Activated CD8-positive, alpha-beta T cell treated with anti-CD3 and anti-CD28 coated beads for 36 hours (primary cell): ENCODE measurements around the gene TK2. TPM values are rescaled to one million over a fixed set of nuclear protein-coding genes. Genes with fewer than 3 reads are reported as not detected.
"Not testable (repeated sequence)": the region's sequence is repeated elsewhere in the genome, so short reads cannot be mapped to it uniquely, and the experiment has no call there.

ENCODE experiments used
- ATAC-seq: fragments of 200-7000 bp; cut with Tn5 transposase; one replicate; pipeline ENCODE4 v1.10.0; 2021; ENCODE audit warnings: mild to moderate bottlenecking, moderate library complexity
- CTCF ChIA-PET: fragments of 350-600 bp; sonication (Branson Sonifier 250); formaldehyde crosslinking; loops from one replicate; lab custom pipeline; 2021; ENCODE audit warnings: antibody characterized with exemption; lab: Charles Lee
- POLR2A ChIA-PET: fragments of 350-600 bp; sonication (Branson Sonifier 250); formaldehyde crosslinking; loops from one replicate; lab custom pipeline; 2021; ENCODE audit warnings: antibody characterized with exemption; lab: Charles Lee
- DNase-seq: peaks from one replicate; pipeline ENCODE4 v3.0.0-alpha.2; 2020
- H3K27ac Mint-ChIP-seq: one replicate; pipeline ENCODE4 v1.8.0; 2021; ENCODE audit warnings: mild to moderate bottlenecking, mixed read lengths
- H3K27me3 Mint-ChIP-seq: one replicate; pipeline ENCODE4 v1.8.0; 2021; ENCODE audit warnings: mixed read lengths
- H3K36me3 Mint-ChIP-seq: one replicate; pipeline ENCODE4 v1.8.0; 2021; ENCODE audit warnings: low read depth, mixed read lengths
- H3K4me1 Mint-ChIP-seq: one replicate; pipeline ENCODE4 v1.8.0; 2021; ENCODE audit warnings: low read depth, mixed read lengths
- H3K4me3 Mint-ChIP-seq: one replicate; pipeline ENCODE4 v1.8.0; 2021; ENCODE audit warnings: mild to moderate bottlenecking, moderate library complexity, mixed read lengths
- H3K9me3 Mint-ChIP-seq: one replicate; pipeline ENCODE4 v1.8.0; 2021; ENCODE audit warnings: mixed read lengths
- intact Hi-C: fragments of 100-400 bp; cut with micrococcal nuclease; formaldehyde crosslinking; loops from one replicate; pipeline ENCODE4 v1.10.0; 2022
- total RNA-seq, 2 experiments: library from RNA; stranded (reverse); gene quantifications; one replicate each; pipeline ENCODE4 v1.2.3, GENCODE V29; 2021
- TF ChIP-seq, protein P1 (sequence below): fragments of 200-600 bp; IDR thresholded peaks from one replicate; pipeline ENCODE4 v1.8.0; 2022; ENCODE audit warnings: antibody characterized with exemption, mild to moderate bottlenecking

The TK2 gene
- total RNA-seq, 2 experiments from 2014 or later = 3.2 to 4.4 TPM

DNA sequence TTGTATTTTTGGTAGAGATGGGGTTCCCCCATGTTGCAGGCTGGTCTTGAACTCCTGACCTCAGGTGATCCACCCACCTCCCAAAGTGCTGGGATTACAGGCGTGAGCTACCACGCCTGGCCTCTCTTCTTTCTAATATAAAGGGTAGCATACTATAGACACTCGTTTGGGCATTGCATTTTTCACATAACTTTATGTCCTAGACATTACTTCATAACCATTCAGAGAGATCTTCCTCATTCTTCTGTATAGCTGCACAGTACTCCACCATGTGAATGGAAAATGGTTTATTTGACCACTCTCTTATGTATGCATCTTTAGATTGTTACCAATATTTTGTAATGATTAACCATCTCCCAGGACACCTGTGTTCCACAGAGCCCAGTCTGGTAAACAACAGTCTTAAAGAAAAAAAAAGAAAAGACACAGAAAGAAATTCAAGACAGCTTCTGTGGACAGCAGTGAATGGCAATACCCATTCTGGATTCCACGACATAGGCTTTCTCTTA is 42.1 kb downstream of the TK2 start:
- intact Hi-C loops = no loop called here
- Mint-ChIP-seq H3K9me3 (no peaks in the 10 kb centered on the region), H3K4me3 (no peak overlapping the region), H3K27ac (no peak overlapping the region), H3K36me3 (no peaks in the 10 kb centered on the region), H3K4me1 (peaks cover 7% of the 10 kb centered on the region), H3K27me3 (no peaks in the 10 kb centered on the region)
- DNase-seq (no peak), ATAC-seq (no peak)
- POLR2A ChIA-PET = interaction anchor here (0.7 kb wide), 1 partner anchor 25 kb away, joined by 3 read pairs; no protein-coding TSS in a partner anchor
- CTCF ChIA-PET = interaction anchor here (0.9 to 1.3 kb wide), 3 partner anchors 24 to 102 kb away, joined by 3 to 4 read pairs (median 3); no protein-coding TSS in a partner anchor
- TF ChIP-seq, protein P1, sequence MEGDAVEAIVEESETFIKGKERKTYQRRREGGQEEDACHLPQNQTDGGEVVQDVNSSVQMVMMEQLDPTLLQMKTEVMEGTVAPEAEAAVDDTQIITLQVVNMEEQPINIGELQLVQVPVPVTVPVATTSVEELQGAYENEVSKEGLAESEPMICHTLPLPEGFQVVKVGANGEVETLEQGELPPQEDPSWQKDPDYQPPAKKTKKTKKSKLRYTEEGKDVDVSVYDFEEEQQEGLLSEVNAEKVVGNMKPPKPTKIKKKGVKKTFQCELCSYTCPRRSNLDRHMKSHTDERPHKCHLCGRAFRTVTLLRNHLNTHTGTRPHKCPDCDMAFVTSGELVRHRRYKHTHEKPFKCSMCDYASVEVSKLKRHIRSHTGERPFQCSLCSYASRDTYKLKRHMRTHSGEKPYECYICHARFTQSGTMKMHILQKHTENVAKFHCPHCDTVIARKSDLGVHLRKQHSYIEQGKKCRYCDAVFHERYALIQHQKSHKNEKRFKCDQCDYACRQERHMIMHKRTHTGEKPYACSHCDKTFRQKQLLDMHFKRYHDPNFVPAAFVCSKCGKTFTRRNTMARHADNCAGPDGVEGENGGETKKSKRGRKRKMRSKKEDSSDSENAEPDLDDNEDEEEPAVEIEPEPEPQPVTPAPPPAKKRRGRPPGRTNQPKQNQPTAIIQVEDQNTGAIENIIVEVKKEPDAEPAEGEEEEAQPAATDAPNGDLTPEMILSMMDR = no peak

DNA sequence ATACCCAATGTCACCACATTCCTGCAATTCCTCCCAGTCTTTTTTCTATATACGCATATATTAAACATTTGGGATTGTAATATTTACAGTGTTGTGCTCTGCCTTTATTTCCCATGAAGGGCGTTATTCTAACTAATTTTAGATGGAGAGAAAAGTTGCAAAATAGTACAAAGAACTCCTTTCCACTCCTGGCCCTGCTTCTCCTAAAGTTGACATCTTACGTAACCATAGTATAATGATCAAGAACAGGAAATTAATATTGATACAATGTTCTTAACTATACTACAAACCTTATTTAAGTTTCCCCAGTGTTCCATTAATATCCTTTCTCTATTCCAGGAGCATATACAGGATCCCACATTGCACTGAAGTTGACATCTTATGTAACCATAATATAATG is 46.3 kb downstream of the TK2 start:
- no peak overlapping the region for H3K4me3 Mint-ChIP-seq
- ChIA-PET POLR2A (interaction anchor here (0.7 kb wide), 1 partner anchor 243 kb away, joined by 3 read pairs; no protein-coding TSS in a partner anchor), CTCF (no interaction called here)
- intact Hi-C loops = no loop called here
- TF ChIP-seq, protein P1 = no peak
- ATAC-seq (no peak), DNase-seq (no peak)
- no peaks in the 10 kb centered on the region for H3K27me3 Mint-ChIP-seq
- H3K27ac Mint-ChIP-seq = no peak overlapping the region
- peaks cover 3% of the 10 kb centered on the region for H3K4me1 Mint-ChIP-seq
- H3K36me3 Mint-ChIP-seq = no peaks in the 10 kb centered on the region
- H3K9me3 Mint-ChIP-seq = no peaks in the 10 kb centered on the region

DNA sequence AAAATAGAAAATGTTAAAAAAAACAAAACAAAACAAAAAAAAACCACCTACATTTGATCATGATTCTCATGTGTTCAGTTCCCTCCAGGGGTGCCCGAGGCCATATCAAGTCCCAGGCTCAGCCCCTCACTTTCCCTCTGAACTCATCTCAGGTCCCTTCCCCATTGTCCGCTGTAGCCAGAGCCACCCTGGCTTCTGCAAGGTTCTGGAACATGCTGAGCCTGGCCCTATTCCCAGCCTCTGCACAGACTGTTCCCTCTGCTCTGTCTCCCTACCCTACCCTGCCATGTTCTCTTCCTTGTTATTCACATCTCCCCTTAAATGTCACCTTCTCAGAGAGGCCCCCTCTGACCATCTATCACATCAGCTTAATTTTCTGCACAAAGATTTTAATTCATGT is 46.9 kb downstream of the TK2 start:
- intact Hi-C loops = no loop called here
- no peak for DNase-seq
- no peak overlapping the region for H3K27ac Mint-ChIP-seq
- H3K9me3 Mint-ChIP-seq = no peaks in the 10 kb centered on the region
- no peak overlapping the region for H3K4me3 Mint-ChIP-seq
- H3K36me3 Mint-ChIP-seq = no peaks in the 10 kb centered on the region
- H3K27me3 Mint-ChIP-seq = no peaks in the 10 kb centered on the region
- H3K4me1 Mint-ChIP-seq = peaks cover under 1% of the 10 kb centered on the region
- ChIA-PET POLR2A (interaction anchor here (0.7 to 1.5 kb wide), 2 partner anchors 8 to 243 kb away, joined by 3 to 5 read pairs; no protein-coding TSS in a partner anchor), CTCF (no interaction called here)
- no peak for ATAC-seq
- TF ChIP-seq, protein P1 = no peak

DNA sequence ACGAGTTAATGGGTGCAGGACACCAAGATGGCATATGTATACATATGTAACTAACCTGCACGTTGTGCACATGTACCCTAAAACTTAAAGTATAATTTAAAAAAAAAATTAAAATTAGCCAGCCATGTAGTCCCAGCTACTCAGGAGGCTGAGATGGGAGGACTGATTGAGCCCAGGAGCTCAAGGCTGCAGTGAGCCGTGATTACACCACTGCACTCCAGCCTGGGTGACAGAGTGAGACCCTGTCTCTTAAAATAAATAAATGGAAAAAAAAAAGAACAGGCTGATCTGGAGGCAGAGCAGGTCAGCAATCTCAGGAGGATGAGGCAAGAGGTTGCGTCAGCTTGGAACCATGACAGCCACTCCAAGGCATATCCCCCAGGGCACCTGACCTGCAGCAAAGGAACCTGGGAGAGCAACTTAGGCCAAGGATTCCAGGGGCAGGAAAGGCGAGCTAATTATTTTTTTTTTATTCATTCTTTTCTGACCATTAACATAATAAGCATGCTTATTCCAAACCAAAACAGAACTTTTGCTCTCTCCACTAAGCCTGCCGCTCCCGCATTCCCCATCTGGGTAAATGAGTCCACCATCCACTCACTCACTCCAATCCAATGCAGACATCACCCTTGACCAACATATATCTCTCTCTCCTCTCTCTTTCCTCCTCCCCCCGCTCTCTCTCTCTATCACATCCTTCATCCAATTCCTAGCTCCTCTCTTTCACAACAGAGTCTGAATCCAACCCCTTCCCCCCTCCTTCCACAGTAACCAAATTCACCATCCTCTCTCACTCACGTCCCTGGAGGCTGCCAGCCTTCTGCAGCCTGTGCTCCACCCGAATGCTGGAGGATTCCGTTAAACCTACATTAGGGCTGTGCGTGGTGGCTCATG is 47.7 kb downstream of the TK2 start:
- Mint-ChIP-seq H3K9me3 (peaks cover 2% of the 10 kb centered on the region), H3K36me3 (no peaks in the 10 kb centered on the region), H3K4me3 (no peak overlapping the region), H3K4me1 (no peaks in the 10 kb centered on the region), H3K27me3 (no peaks in the 10 kb centered on the region), H3K27ac (no peak overlapping the region)
- CTCF ChIA-PET = interaction anchor here (0.6 kb wide), 1 partner anchor 174 kb away, joined by 3 read pairs; no protein-coding TSS in a partner anchor
- intact Hi-C loops = no loop called here
- POLR2A ChIA-PET = interaction anchor here (0.6 to 1.5 kb wide), 2 partner anchors 9 to 93 kb away, joined by 3 to 5 read pairs; no protein-coding TSS in a partner anchor
- no peak for DNase-seq
- ATAC-seq = no peak
- TF ChIP-seq, protein P1 = no peak

DNA sequence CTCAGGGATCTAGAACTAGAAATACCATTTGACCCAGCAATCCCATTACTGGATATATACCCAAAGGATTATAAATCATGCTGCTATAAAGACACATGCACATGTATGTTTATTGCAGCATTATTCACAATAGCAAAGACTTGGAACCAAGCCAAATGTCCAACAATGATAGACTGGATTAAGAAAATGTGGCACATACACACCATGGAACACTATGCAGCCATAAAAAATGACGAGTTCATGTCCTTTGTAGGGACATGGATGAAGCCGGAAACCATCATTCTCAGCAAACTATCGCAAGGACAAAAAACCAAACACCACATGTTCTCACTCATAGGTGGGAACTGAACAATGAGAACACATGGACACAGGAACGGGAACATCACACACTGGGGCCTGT is 48.4 kb downstream of the TK2 start:
- H3K36me3 Mint-ChIP-seq, intact Hi-C loops, CTCF ChIA-PET, H3K27ac Mint-ChIP-seq, POLR2A ChIA-PET, ATAC-seq, H3K9me3 Mint-ChIP-seq, H3K4me3 Mint-ChIP-seq, H3K27me3 Mint-ChIP-seq, H3K4me1 Mint-ChIP-seq, DNase-seq: not testable (repeated sequence)

DNA sequence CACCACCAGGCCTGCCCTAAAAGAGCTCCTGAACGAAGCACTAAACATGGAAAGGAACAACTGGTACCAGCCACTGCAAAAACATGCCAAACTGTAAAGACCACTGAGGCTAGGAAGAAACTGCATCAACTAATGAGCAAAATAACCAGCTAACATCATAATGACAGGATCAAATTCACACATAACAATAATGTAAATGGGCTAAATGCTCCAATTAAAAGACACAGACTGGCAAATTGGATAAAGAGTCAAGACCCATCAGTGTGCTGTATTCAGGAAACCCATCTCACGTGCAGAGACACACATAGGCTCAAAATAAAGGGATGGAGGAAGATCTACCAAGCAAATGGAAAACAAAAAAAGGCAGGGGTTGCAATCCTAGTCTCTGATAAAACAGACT is 52.0 kb downstream of the TK2 start:
- H3K36me3 Mint-ChIP-seq, ATAC-seq, CTCF ChIA-PET, H3K4me1 Mint-ChIP-seq, POLR2A ChIA-PET, H3K27me3 Mint-ChIP-seq, intact Hi-C loops, DNase-seq, H3K9me3 Mint-ChIP-seq, H3K27ac Mint-ChIP-seq, H3K4me3 Mint-ChIP-seq: not testable (repeated sequence)

DNA sequence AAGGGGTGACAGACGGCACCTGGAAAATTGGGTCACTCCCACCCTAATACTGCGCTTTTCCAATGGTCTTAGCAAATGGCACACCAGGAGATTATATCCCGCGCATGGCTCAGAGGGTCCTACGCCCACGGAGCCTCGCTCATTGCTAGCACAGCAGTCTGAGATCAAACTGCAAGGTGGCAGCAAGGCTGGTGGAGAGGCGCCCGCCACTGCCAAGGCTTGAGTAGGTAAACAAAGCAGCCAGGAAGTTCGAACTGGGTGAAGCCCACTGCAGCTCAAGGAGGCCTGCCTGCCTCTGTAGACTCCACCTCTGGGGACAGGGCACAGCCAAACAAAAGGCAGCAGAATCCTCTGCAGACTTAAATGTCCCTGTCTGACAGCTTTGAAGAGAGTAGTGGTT is 53.7 kb downstream of the TK2 start:
- H3K27ac Mint-ChIP-seq, H3K27me3 Mint-ChIP-seq, H3K4me1 Mint-ChIP-seq, CTCF ChIA-PET, H3K36me3 Mint-ChIP-seq, H3K9me3 Mint-ChIP-seq, DNase-seq, ATAC-seq, H3K4me3 Mint-ChIP-seq, intact Hi-C loops, POLR2A ChIA-PET: not testable (repeated sequence)
